ENCODE measurements around the gene FASTKD3. TPM values are rescaled to one million over a fixed set of nuclear protein-coding genes. Genes with fewer than 3 reads are reported as not detected.

Gene FASTKD3
- total RNA-seq, 8 experiments from 2014 or later: 9.4 to 20.4 (median 12.5) TPM

GRCh38 chr5:7902201-7902600, 33.4 kb upstream of the FASTKD3 start:
- WGBS, 10 experiments: 5 to 95% (median 77%) methylated on average over 1 to 3 of the region's 3 CpGs
- in situ Hi-C loops (cut with MboI; ENCODE audit: low pct_unique_long_range_greater_than_20kb in 2 of 9, low sequenced_read_pairs in 9 of 9, unreplicated experiment in 9 of 9): loop anchor here in 2 of 9 experiments (25.0 kb wide), 2 partner anchors 1310 to 1635 kb away; partner anchors contain the start of gene SEMA5A (in 1 of the 2)
- Histone ChIP-seq H3K4me3 (no peak overlapping the region), H3K27ac (no peak overlapping the region), H3K4me1 (replicated peaks in 1 of 2) (no peaks in the 10 kb centered on the region)
- peak in 2 of 8 experiments; percentile 25 to 38 for ATAC-seq (replicated peaks in 6 of 8)

- in situ Hi-C loops (cut with MboI; ENCODE audit: low pct_unique_long_range_greater_than_20kb in 2 of 9, low sequenced_read_pairs in 9 of 9, unreplicated experiment in 9 of 9): loop anchor here in 1 of 9 experiments (25.0 kb wide), 1 partner anchor 1315 kb away; no protein-coding TSS in a partner anchor
- ATAC-seq (replicated peaks in 6 of 8): peak in 3 of 8 experiments; percentile 56 to 89 (median 83)
- no peak overlapping the region for H3K27ac ChIP-seq
- 20 to 100% (median 59%) methylated on average over 1 to 5 of the region's 5 CpGs; no CpG with 5 or more reads in 2 of the 10 experiments for WGBS, 10 experiments
- no peak overlapping the region for H3K4me3 ChIP-seq
- no peaks in the 10 kb centered on the region for H3K4me1 ChIP-seq (replicated peaks in 1 of 2)
Measured at GRCh38 chr5:7897014-7897600, 28.3 kb upstream of the FASTKD3 start.

GRCh38 chr5:7894860-7895259, 26.0 kb upstream of the FASTKD3 start:
- ATAC-seq (replicated peaks in 6 of 8): no peak
- in situ Hi-C loops (cut with MboI; ENCODE audit: low pct_unique_long_range_greater_than_20kb in 2 of 9, low sequenced_read_pairs in 9 of 9, unreplicated experiment in 9 of 9): loop anchor here in 1 of 9 experiments (25.0 kb wide), 1 partner anchor 1317 kb away; no protein-coding TSS in a partner anchor
- Histone ChIP-seq H3K4me1 (replicated peaks in 1 of 2) (no peaks in the 10 kb centered on the region), H3K27ac (no peak overlapping the region), H3K4me3 (no peak overlapping the region)
- WGBS, 10 experiments: 51 to 100% (median 78%) methylated on average over 1 to 2 of the region's 2 CpGs; no CpG with 5 or more reads in 3 of the 10 experiments

- H3K4me1 ChIP-seq (replicated peaks in 1 of 2): no peaks in the 10 kb centered on the region
- no peak overlapping the region for H3K27ac ChIP-seq
- WGBS, 10 experiments: 79 to 100% (median 94%) methylated on average over 2 to 5 of the region's 5 CpGs; no CpG with 5 or more reads in 1 of the 10 experiments
- ATAC-seq (replicated peaks in 6 of 8): no peak
- in situ Hi-C loops (cut with MboI; ENCODE audit: low pct_unique_long_range_greater_than_20kb in 2 of 9, low sequenced_read_pairs in 9 of 9, unreplicated experiment in 9 of 9): loop anchor here in 1 of 9 experiments (25.0 kb wide), 1 partner anchor 1318 kb away; no protein-coding TSS in a partner anchor
- H3K4me3 ChIP-seq: no peak overlapping the region
Measured at GRCh38 chr5:7894439-7894838, 25.6 kb upstream of the FASTKD3 start.

- no peak overlapping the region for H3K4me3 ChIP-seq
- H3K4me1 ChIP-seq (replicated peaks in 1 of 2): no peaks in the 10 kb centered on the region
- WGBS, 10 experiments: 67 to 100% (median 92%) methylated on average over 2 to 6 of the region's 9 CpGs; no CpG with 5 or more reads in 1 of the 10 experiments
- in situ Hi-C loops (cut with MboI; ENCODE audit: low pct_unique_long_range_greater_than_20kb in 2 of 9, low sequenced_read_pairs in 9 of 9, unreplicated experiment in 9 of 9): loop anchor here in 1 of 9 experiments (25.0 kb wide), 1 partner anchor 1323 kb away; no protein-coding TSS in a partner anchor
- no peak overlapping the region for H3K27ac ChIP-seq
- ATAC-seq (replicated peaks in 6 of 8): peak in 1 of 8 experiments; percentile 19
Measured at GRCh38 chr5:7888901-7889300, 20.1 kb upstream of the FASTKD3 start.

- Histone ChIP-seq H3K4me1 (replicated peaks in 1 of 2) (no peaks in the 10 kb centered on the region), H3K27ac (no peak overlapping the region), H3K4me3 (no peak overlapping the region)
- 34 to 95% (median 77%) methylated on average over 2 to 7 of the region's 7 CpGs; no CpG with 5 or more reads in 1 of the 10 experiments for WGBS, 10 experiments
- in situ Hi-C loops (cut with MboI; ENCODE audit: low pct_unique_long_range_greater_than_20kb in 2 of 9, low sequenced_read_pairs in 9 of 9, unreplicated experiment in 9 of 9): loop anchor here in 1 of 9 experiments (25.0 kb wide), 1 partner anchor 1325 kb away; no protein-coding TSS in a partner anchor
- ATAC-seq (replicated peaks in 6 of 8): peak in 4 of 8 experiments; percentile 47 to 61 (median 52)
Measured at GRCh38 chr5:7886849-7887475, 18.1 kb upstream of the FASTKD3 start.

- no peak overlapping the region for H3K4me3 ChIP-seq
- H3K27ac ChIP-seq: no peak overlapping the region
- 55 to 94% (median 83%) methylated on average over 2 to 5 of the region's 5 CpGs; no CpG with 5 or more reads in 1 of the 10 experiments for WGBS, 10 experiments
- ATAC-seq (replicated peaks in 6 of 8): peak in 2 of 8 experiments; percentile 81 to 87
- H3K4me1 ChIP-seq (replicated peaks in 1 of 2): no peaks in the 10 kb centered on the region
- in situ Hi-C loops (cut with MboI; ENCODE audit: low pct_unique_long_range_greater_than_20kb in 2 of 9, low sequenced_read_pairs in 9 of 9, unreplicated experiment in 9 of 9): loop anchor here in 1 of 9 experiments (25.0 kb wide), 1 partner anchor 1328 kb away; no protein-coding TSS in a partner anchor
Measured at GRCh38 chr5:7884491-7885267, 15.8 kb upstream of the FASTKD3 start.

GRCh38 chr5:7882926-7883325, 14.1 kb upstream of the FASTKD3 start:
- 71 to 100% (median 95%) methylated on average over 1 to 4 of the region's 4 CpGs for WGBS, 10 experiments
- in situ Hi-C loops (cut with MboI; ENCODE audit: low pct_unique_long_range_greater_than_20kb in 2 of 9, low sequenced_read_pairs in 9 of 9, unreplicated experiment in 9 of 9): loop anchor here in 1 of 9 experiments (25.0 kb wide), 1 partner anchor 1329 kb away; no protein-coding TSS in a partner anchor
- Histone ChIP-seq H3K4me3 (no peak overlapping the region), H3K27ac (no peak overlapping the region), H3K4me1 (replicated peaks in 1 of 2) (no peaks in the 10 kb centered on the region)
- ATAC-seq (replicated peaks in 6 of 8): no peak

- Histone ChIP-seq H3K27ac (no peak overlapping the region), H3K4me1 (replicated peaks in 1 of 2) (no peaks in the 10 kb centered on the region), H3K4me3 (no peak overlapping the region)
- in situ Hi-C loops (cut with MboI; ENCODE audit: low pct_unique_long_range_greater_than_20kb in 2 of 9, low sequenced_read_pairs in 9 of 9, unreplicated experiment in 9 of 9): loop anchor here in 1 of 9 experiments (25.0 kb wide), 1 partner anchor 1330 kb away; no protein-coding TSS in a partner anchor
- no peak for ATAC-seq (replicated peaks in 6 of 8)
- 94 to 100% (median 100%) methylated on average over 1 to 2 of the region's 2 CpGs; no CpG with 5 or more reads in 6 of the 10 experiments for WGBS, 10 experiments
Measured at GRCh38 chr5:7881816-7882215, 13.0 kb upstream of the FASTKD3 start.

GRCh38 chr5:7881091-7881490, 12.3 kb upstream of the FASTKD3 start:
- in situ Hi-C loops (cut with MboI; ENCODE audit: low pct_unique_long_range_greater_than_20kb in 2 of 9, low sequenced_read_pairs in 9 of 9, unreplicated experiment in 9 of 9): loop anchor here in 1 of 9 experiments (25.0 kb wide), 1 partner anchor 1331 kb away; no protein-coding TSS in a partner anchor
- no peak overlapping the region for H3K27ac ChIP-seq
- H3K4me3 ChIP-seq: no peak overlapping the region
- no peak for ATAC-seq (replicated peaks in 6 of 8)
- 72 to 100% (median 93%) methylated on average over 1 to 3 of the region's 4 CpGs; no CpG with 5 or more reads in 5 of the 10 experiments for WGBS, 10 experiments
- H3K4me1 ChIP-seq (replicated peaks in 1 of 2): no peaks in the 10 kb centered on the region

GRCh38 chr5:7878381-7878873, 9.6 kb upstream of the FASTKD3 start:
- H3K4me1 ChIP-seq (replicated peaks in 1 of 2): no peaks in the 10 kb centered on the region
- no peak overlapping the region for H3K27ac ChIP-seq
- in situ Hi-C loops (cut with MboI; ENCODE audit: low pct_unique_long_range_greater_than_20kb in 2 of 9, low sequenced_read_pairs in 9 of 9, unreplicated experiment in 9 of 9): loop anchor here in 1 of 9 experiments (25.0 kb wide), 1 partner anchor 1334 kb away; no protein-coding TSS in a partner anchor
- H3K4me3 ChIP-seq: no peak overlapping the region
- ATAC-seq (replicated peaks in 6 of 8): peak in 2 of 8 experiments; percentile 8 to 25

GRCh38 chr5:7877851-7878250, 9.0 kb upstream of the FASTKD3 start:
- in situ Hi-C loops (cut with MboI; ENCODE audit: low pct_unique_long_range_greater_than_20kb in 2 of 9, low sequenced_read_pairs in 9 of 9, unreplicated experiment in 9 of 9): loop anchor here in 1 of 9 experiments (25.0 kb wide), 1 partner anchor 1334 kb away; no protein-coding TSS in a partner anchor
- WGBS, 10 experiments: 67 to 100% (median 86%) methylated on average over 1 to 9 of the region's 9 CpGs; no CpG with 5 or more reads in 2 of the 10 experiments

More at GRCh38 chr5:7877851-7878250, 9.0 kb upstream of the FASTKD3 start:
- Histone ChIP-seq H3K4me1 (replicated peaks in 1 of 2) (no peaks in the 10 kb centered on the region), H3K27ac (no peak overlapping the region), H3K4me3 (no peak overlapping the region)
- no peak for ATAC-seq (replicated peaks in 6 of 8)
